ENCODE measurements around the gene EVI5L.

DNA sequence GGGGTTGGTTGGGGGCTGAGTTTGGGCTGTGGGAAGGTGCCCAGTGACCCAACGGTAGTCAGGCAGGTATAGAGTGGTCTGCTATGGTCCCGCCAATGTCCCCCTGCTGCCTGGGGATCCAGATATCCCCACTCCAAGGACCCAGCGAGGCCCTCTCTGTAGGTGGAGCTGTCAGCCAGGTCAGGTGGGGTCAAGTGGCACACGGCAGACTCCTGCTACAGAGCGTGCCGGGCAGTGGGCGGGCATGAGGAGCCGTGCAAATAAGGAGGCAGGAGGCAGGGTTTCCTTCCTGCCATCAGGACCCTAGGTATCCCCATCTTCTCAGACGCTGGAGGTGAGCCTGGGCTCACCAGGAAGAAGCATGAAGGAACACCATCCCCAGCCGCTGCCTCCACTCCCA is 14.9 kb downstream of the EVI5L start:
- TF ChIP-seq POLR2A (IDR thresholded peaks at IDR 0.05) (no peak), CTCF (IDR thresholded peaks at IDR 0.05) (no peak)
